ENCODE measurements around the gene C19orf25. TPM values are rescaled to one million over a fixed set of nuclear protein-coding genes. Genes with fewer than 3 reads are reported as not detected.

C19orf25 gene
- 17.0 and 17.9 TPM in 2 replicates for total RNA-seq

DNA sequence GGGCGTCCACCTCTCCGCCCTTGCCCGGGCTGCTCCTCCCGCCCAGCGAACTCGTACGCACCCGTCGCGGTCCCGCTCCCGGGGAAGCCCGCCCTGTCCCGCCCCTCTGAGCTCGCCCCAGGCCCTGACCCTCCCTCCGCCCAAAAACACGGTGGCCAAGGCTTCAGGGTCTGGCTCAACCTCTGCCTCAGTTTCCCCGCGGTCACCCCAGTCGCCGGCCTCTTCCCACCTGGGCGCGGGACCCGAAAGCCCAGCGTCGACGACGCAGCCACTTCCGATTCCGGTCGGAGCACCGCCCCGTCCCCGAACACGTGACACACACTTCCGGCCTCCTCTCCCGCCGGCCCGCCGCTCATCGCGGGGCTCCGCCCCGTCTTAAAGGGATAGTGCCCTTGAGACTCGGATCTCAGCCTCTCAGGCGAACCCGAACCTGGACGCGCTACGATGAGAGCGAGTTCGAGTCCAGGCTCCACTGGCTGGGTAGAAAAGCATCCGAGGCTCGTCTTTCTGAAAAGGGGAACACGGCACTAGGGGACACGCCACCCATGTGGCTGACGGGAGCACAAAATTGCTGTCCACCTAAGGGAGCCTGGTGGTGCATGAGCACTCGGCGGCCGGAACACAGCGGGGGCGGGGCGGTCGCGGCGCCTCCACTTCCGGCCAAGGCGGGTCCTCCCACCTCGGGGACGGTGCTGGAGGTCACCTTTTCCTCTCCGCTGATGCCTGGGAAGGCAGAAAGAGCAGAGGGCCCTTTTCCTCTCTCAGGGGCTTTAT is at the start of gene C19orf25:
Gene C19orf25, minus strand, starts transcription at position 282 of the 774 bp plus-strand sequence. CDS start 312 bp downstream, outside the sequence.

GRCh38 chr19:1523412-1524286 is 44.6 kb upstream of the C19orf25 start, which contains the start of gene PLK5:
TSS of gene PLK5 (plus strand) at chr19:1524077. CDS start at chr19:1526997, 2,920 bp downstream.

GRCh38 chr19:1512671-1513498 is 33.9 kb upstream of the C19orf25 start, which contains the start of gene ADAMTSL5:
TSS of gene ADAMTSL5 (minus strand) at chr19:1513019. CDS start at chr19:1510943, 2,076 bp downstream.

GRCh38 chr19:1491114-1491848 is 12.3 kb upstream of the C19orf25 start, which contains the start of gene REEP6:
TSS of gene REEP6 (plus strand) at chr19:1491181. CDS start at chr19:1491270, 89 bp downstream.

GRCh38 chr19:1490311-1491113 is 11.5 kb upstream of the C19orf25 start, which contains the start of gene PCSK4:
TSS of gene PCSK4 (minus strand) at chr19:1490350. CDS start at chr19:1490346, 4 bp downstream.

GRCh38 chr19:1449467-1450442 is 29.3 kb downstream of the C19orf25 start, which contains the start of gene APC2:
TSS of gene APC2 (plus strand) at chr19:1450121. CDS start at chr19:1453002, 2,881 bp downstream.

DNA sequence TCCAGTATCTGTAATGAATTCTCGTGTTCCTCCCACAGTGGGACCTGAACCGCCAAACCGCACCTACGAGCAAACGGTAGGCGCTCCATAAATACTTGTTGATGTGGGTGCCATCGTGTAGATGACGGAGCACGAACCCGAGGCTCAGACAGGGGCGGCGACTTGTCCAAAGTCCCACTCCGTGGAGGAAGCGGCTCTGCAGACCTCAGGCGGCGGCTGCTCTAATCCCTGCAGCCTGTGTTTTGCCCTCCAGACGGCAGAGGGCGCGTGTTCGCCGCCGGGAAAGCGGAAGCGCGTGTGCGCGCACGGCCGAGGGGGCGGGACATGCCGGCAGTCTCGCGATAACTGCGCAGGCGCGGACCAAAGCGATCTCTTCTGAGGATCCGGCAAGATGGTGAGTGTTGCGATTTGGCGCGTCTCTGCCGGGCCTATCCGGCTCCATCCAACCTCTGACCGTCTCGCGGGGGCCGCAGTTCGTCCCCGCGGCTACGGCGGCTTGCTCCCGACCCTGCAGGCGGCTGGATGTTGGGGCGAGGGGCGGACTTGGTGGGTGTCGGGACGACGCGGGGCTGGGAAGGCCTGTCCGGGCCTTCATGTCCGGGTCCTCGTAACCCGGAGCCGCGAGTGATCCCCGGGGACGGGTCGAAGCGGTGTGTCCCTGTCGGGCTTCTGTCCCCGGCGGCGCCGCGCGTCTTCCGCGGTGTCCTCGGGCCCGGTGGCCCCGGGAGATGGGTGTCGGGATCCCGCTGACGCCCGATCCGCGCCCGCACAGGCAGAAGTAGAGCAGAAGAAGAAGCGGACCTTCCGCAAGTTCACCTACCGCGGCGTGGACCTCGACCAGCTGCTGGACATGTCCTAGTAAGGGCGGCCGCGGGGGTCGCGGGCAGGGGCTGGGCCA is 40.7 kb downstream of the C19orf25 start, which contains the start of gene RPS15:
Gene RPS15, plus strand, starts transcription at position 362 of the 898 bp plus-strand sequence. Its CDS starts 30 bp downstream, at position 392.

Other genes with a start within 250 kb of the C19orf25 start
- gene CBARP, start 241.2 kb downstream of the C19orf25 start, total RNA-seq: 0.76 and 1.2 TPM in 2 replicates
- 12.6 and 14.8 TPM in 2 replicates for gene ATP5F1D, start 237.5 kb downstream of the C19orf25 start, total RNA-seq
- 5.4 and 7.2 TPM in 2 replicates for gene MIDN, start 230.6 kb downstream of the C19orf25 start, total RNA-seq
- gene CIRBP, start 209.9 kb downstream of the C19orf25 start, total RNA-seq: 214 and 308 TPM in 2 replicates
- gene FAM174C, start 203.7 kb downstream of the C19orf25 start, total RNA-seq: 12.2 and 12.7 TPM in 2 replicates
- not detected in 2 replicates for gene EFNA2, start 193.3 kb downstream of the C19orf25 start, total RNA-seq
- 63.5 and 98.7 TPM in 2 replicates for gene NDUFS7, start 95.3 kb downstream of the C19orf25 start, total RNA-seq
- gene GAMT, start 77.7 kb downstream of the C19orf25 start, total RNA-seq: 6.0 and 6.6 TPM in 2 replicates
- gene DAZAP1, start 71.6 kb downstream of the C19orf25 start, total RNA-seq: 56.1 and 65.0 TPM in 2 replicates
- 339 and 445 TPM in 2 replicates for gene RPS15, start 40.8 kb downstream of the C19orf25 start, total RNA-seq
- gene APC2, start 29.1 kb downstream of the C19orf25 start, total RNA-seq: under 0.01 TPM in 2 replicates
- 0.52 and 0.65 TPM in 2 replicates for gene PCSK4, start 11.1 kb upstream of the C19orf25 start, total RNA-seq
- gene REEP6, start 12.0 kb upstream of the C19orf25 start, total RNA-seq: 0.22 and 0.26 TPM in 2 replicates
- not detected in 2 replicates for gene ADAMTSL5, start 33.8 kb upstream of the C19orf25 start, total RNA-seq
- gene PLK5, start 44.9 kb upstream of the C19orf25 start, total RNA-seq: not detected in 2 replicates
- gene MEX3D, start 89.1 kb upstream of the C19orf25 start, total RNA-seq: 44.1 and 48.3 TPM in 2 replicates
- 79.7 and 84.2 TPM in 2 replicates for gene MBD3, start 113.7 kb upstream of the C19orf25 start, total RNA-seq
- 67.6 and 93.4 TPM in 2 replicates for gene UQCR11, start 126.2 kb upstream of the C19orf25 start, total RNA-seq
- gene TCF3, start 173.4 kb upstream of the C19orf25 start, total RNA-seq: 44.1 and 52.1 TPM in 2 replicates

All from dermis lymphatic vessel endothelial cell (primary cell).